Measurements from ENCODE around the gene ENTREP1.

Gene ENTREP1

DNA sequence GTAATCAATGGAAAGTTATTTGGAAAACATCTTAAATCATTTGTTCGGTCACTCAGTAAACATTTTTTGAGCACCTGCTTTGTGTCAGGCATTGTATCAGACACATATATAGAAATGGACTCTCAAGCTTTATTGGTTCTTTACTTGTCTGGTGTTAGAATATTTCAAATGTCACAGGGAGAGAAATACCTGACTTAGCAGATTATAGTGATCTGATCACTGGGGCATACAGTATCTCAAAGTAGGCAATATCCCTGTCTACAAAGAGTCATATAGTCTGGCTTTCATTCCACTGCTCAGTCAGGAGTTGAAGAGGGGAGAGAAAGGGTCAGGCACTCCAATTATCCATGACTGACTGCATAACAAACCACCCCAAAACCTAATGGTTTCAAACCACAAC lies 30.2 kb downstream of the ENTREP1 start:
- DNase-seq (ENCODE audit: low read depth in 1 of 2, low spot score in 1 of 2): no peak
- in situ Hi-C loops (cut with HindIII; ENCODE audit: low pct_unique_long_range_greater_than_20kb, low sequenced_read_pairs): no loop called here
- TF ChIP-seq JUND (IDR thresholded peaks at IDR 0.05; ENCODE audit: low read depth): no peak

GRCh38 chr9:69357030-69357775 lies 32.2 kb downstream of the ENTREP1 start:
- in situ Hi-C loops (cut with HindIII; ENCODE audit: low pct_unique_long_range_greater_than_20kb, low sequenced_read_pairs): no loop called here
- TF ChIP-seq JUND (IDR thresholded peaks at IDR 0.05; ENCODE audit: low read depth): no peak
- DNase-seq (ENCODE audit: low read depth in 1 of 2, low spot score in 1 of 2): no peak

DNA sequence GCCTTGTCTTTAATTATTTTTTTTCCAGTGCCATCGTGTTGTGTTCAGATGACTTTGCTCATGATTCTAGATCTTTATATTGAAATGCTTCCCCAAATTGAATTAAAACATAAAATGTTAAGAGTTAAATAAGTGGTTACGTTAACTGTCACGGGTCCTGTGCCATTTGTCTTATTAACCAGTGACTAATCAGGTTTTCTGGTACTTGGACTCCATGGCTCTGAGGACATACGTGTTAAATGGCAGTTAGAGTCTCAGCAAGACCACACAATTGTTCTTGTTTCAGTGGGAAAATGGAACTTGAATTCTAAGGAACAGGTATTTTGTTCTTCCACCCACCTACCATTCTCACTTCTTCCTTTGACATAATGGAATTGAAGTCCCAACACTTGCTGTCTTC lies 32.8 kb downstream of the ENTREP1 start:
- in situ Hi-C loops (cut with HindIII; ENCODE audit: low pct_unique_long_range_greater_than_20kb, low sequenced_read_pairs): no loop called here
- no peak for DNase-seq (ENCODE audit: low read depth in 1 of 2, low spot score in 1 of 2)
- TF ChIP-seq JUND (IDR thresholded peaks at IDR 0.05; ENCODE audit: low read depth): no peak

GRCh38 chr9:69363191-69363590 lies 38.2 kb downstream of the ENTREP1 start:
- in situ Hi-C loops (cut with HindIII; ENCODE audit: low pct_unique_long_range_greater_than_20kb, low sequenced_read_pairs): no loop called here
- no peak for TF ChIP-seq JUND (IDR thresholded peaks at IDR 0.05; ENCODE audit: low read depth)
- no peak for DNase-seq (ENCODE audit: low read depth in 1 of 2, low spot score in 1 of 2)

DNA sequence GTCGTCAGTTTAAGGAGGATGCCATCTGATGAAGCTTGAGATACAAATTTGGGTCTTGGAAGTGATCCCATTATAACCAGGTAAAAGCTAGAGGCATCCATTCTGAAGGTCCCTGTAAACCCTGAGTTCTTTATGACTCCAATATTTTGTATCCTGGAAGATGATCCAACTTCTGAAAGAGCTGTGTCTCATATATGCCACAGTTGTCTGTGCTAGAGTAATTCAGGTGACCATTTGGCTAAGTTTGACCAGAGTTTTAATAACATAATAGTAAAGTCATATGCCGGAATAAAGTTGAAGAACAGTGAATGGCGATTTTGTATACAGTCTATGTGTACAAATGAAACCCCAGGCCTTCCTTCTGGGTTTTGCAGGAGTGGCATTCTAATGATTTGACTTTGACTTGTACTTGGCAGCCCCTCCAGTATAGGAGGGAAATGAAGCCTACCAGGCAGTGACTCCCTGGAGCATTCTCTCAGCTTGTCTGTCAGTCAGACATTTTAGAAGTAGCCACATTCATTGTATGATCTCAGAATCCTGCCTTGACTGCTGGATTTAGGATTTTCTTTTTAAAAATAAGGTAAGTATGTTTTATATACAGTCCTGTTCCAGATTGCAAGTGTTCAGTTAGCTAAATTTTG lies 39.6 kb downstream of the ENTREP1 start:
- TF ChIP-seq JUND (IDR thresholded peaks at IDR 0.05; ENCODE audit: low read depth): no peak
- in situ Hi-C loops (cut with HindIII; ENCODE audit: low pct_unique_long_range_greater_than_20kb, low sequenced_read_pairs): no loop called here
- no peak for DNase-seq (ENCODE audit: low read depth in 1 of 2, low spot score in 1 of 2)

- in situ Hi-C loops (cut with HindIII; ENCODE audit: low pct_unique_long_range_greater_than_20kb, low sequenced_read_pairs): no loop called here
- no peak for DNase-seq (ENCODE audit: low read depth in 1 of 2, low spot score in 1 of 2)
- no peak for TF ChIP-seq JUND (IDR thresholded peaks at IDR 0.05; ENCODE audit: low read depth)
These were observed 45.4 kb downstream of the ENTREP1 start for GRCh38 chr9:69370430-69370829.

DNA sequence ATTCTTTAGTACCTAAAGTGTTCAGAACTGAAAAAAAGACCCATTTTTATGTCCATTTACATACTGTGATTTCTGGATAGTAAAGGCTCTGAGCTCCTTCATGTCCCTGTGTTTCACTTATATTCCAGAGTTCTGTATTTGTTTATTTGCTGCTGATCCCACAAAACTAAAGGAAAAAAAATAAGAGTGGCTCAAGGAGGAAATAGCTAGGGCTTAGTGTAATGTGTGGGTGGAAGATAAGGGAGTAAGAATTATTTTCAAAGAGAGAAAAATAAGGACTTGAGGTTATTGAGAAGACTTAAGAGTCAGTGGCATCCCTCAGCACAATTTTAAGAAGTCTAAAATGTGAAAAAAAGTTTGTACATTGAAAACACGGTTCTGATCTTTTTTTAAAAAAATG lies 46.0 kb downstream of the ENTREP1 start:
- no peak for TF ChIP-seq JUND (IDR thresholded peaks at IDR 0.05; ENCODE audit: low read depth)
- DNase-seq (ENCODE audit: low read depth in 1 of 2, low spot score in 1 of 2): no peak
- in situ Hi-C loops (cut with HindIII; ENCODE audit: low pct_unique_long_range_greater_than_20kb, low sequenced_read_pairs): no loop called here

GRCh38 chr9:69376651-69377050 lies 51.6 kb downstream of the ENTREP1 start:
- in situ Hi-C loops (cut with HindIII; ENCODE audit: low pct_unique_long_range_greater_than_20kb, low sequenced_read_pairs): no loop called here
- no peak for DNase-seq (ENCODE audit: low read depth in 1 of 2, low spot score in 1 of 2)

GRCh38 chr9:69377291-69377690 lies 52.3 kb downstream of the ENTREP1 start:
- TF ChIP-seq JUND (IDR thresholded peaks at IDR 0.05; ENCODE audit: low read depth): no peak
- DNase-seq (ENCODE audit: low read depth in 1 of 2, low spot score in 1 of 2): no peak
- in situ Hi-C loops (cut with HindIII; ENCODE audit: low pct_unique_long_range_greater_than_20kb, low sequenced_read_pairs): no loop called here

More at GRCh38 chr9:69376651-69377050, 51.6 kb downstream of the ENTREP1 start:
- TF ChIP-seq JUND (IDR thresholded peaks at IDR 0.05; ENCODE audit: low read depth): no peak

DNA sequence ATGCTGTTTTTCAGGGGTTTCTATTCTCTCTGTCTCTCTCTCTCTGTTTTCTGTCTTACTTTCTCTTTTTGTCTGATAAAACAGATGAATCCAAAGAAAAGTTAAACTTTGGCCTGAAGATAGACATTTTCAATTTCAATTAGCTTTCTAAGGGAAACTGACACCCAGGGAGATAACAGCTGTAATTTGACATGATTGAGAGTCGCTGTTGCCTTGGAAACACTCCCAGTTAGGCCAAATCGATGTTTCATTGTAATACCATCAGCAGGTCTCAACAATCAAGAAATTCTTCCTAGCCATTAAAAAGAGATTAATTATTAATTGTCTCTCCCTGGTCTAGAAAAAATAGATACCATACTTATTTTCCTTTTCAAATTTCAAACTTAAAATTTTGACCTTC lies 53.0 kb downstream of the ENTREP1 start:
- TF ChIP-seq JUND (IDR thresholded peaks at IDR 0.05; ENCODE audit: low read depth): no peak
- in situ Hi-C loops (cut with HindIII; ENCODE audit: low pct_unique_long_range_greater_than_20kb, low sequenced_read_pairs): no loop called here
- DNase-seq (ENCODE audit: low read depth in 1 of 2, low spot score in 1 of 2): no peak

DNA sequence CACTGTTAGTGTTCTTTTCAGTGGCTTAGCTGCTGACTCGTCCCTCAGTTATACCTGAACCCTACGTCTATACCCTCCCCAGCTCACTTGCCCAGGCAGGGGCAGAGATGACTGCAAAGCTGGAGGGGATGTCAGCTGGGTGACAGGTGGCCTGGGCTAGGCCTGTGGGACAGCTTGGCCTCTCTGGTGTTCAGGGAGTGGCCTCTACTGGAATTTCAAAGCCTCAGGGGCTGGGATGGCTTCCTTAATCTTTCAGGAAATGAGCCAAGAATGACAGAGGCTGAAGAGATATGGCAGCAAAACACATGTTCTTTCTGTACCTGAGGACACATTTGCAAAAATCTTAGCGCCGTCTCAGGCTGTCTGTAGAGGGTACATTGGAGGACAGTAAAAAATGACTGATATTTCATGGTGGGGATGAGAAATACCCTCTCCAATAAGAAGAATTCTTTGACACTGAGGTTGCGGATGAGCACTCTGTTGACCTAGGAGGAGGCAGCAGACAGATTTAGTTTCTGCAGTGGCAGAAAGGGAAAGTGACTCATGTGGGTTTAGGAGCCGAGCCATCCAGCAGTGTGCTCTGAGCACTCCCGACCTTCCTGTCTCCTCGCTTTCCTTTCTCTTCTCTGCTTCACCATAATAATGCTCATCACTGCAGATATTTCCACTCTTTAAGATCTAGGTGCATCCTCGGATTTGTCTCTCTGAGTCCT lies 54.4 kb downstream of the ENTREP1 start:
- DNase-seq (ENCODE audit: low read depth in 1 of 2, low spot score in 1 of 2): no peak
- TF ChIP-seq JUND (IDR thresholded peaks at IDR 0.05; ENCODE audit: low read depth): no peak
- in situ Hi-C loops (cut with HindIII; ENCODE audit: low pct_unique_long_range_greater_than_20kb, low sequenced_read_pairs): no loop called here

- no peak for DNase-seq (ENCODE audit: low read depth in 1 of 2, low spot score in 1 of 2)
- in situ Hi-C loops (cut with HindIII; ENCODE audit: low pct_unique_long_range_greater_than_20kb, low sequenced_read_pairs): no loop called here
- TF ChIP-seq JUND (IDR thresholded peaks at IDR 0.05; ENCODE audit: low read depth): no peak
These were observed 55.3 kb downstream of the ENTREP1 start for GRCh38 chr9:69380301-69380700.

- DNase-seq (ENCODE audit: low read depth in 1 of 2, low spot score in 1 of 2): no peak
- TF ChIP-seq JUND (IDR thresholded peaks at IDR 0.05; ENCODE audit: low read depth): no peak
- in situ Hi-C loops (cut with HindIII; ENCODE audit: low pct_unique_long_range_greater_than_20kb, low sequenced_read_pairs): no loop called here
These were observed 55.8 kb downstream of the ENTREP1 start for GRCh38 chr9:69380811-69381210.

Measured in T47D (cell line).